Measurements from ENCODE around the gene PDZD4. TPM values are rescaled to one million over a fixed set of nuclear protein-coding genes. Genes with fewer than 3 reads are reported as not detected.

The PDZD4 gene
- total and polyA plus RNA-seq, 10 of the 15 experiments (the other 5 are each of a cell fraction or from before 2014, with no cell fraction given), result 0.01 to 0.15 (median 0.04) TPM; not detected in 6

- BruUV-seq (replicated peaks), result no TSS peak
- H3K27ac ChIP-seq (ENCODE audit: control insufficient read depth, insufficient read depth), result no peak overlapping the region
- no peak for ATAC-seq
- no peaks in the 10 kb centered on the region; the same call in 2 of the 3 replicates for H3K9me3 ChIP-seq (replicated peaks; ENCODE audit: control insufficient read depth, insufficient read depth, low read length)
- no peak overlapping the region for H3K4me2 ChIP-seq (ENCODE audit: control insufficient read depth, insufficient read depth)
- no peaks in the 10 kb centered on the region for H4K20me1 ChIP-seq (ENCODE audit: control insufficient read depth, insufficient read depth)
- no peaks in the 10 kb centered on the region; a peak in 1 of 4 replicates for H3K27me3 ChIP-seq (replicated peaks in 1 of 2; ENCODE audit: control insufficient read depth in 2 of 2, insufficient read depth in 2 of 2, low read length in 1 of 2)
- intact Hi-C loops (cut with micrococcal nuclease; ENCODE audit: unreplicated experiment) (no loop called here), in situ Hi-C loops (cut with MboI) (loop anchor here (25.0 kb wide), 1 partner anchor 620 kb away; the partner anchor contains the start of gene MAGEA1)
- TF ChIP-seq RELA (IDR thresholded peaks at IDR 0.05; ENCODE audit: borderline replicate concordance, partially characterized antibody), result no peak
- TF ChIP-seq TAF1 (IDR thresholded peaks at IDR 0.05; ENCODE audit: borderline replicate concordance, low read depth, low read length), result no peak
- no peak for TF ChIP-seq ZNF592 (IDR thresholded peaks at IDR 0.05)
- TF ChIP-seq ZNF24 (IDR thresholded peaks at IDR 0.05), result no peak
- TF ChIP-seq IRF5 (IDR thresholded peaks at IDR 0.05; ENCODE audit: borderline replicate concordance), result no peak
- TF ChIP-seq CEBPZ (IDR thresholded peaks at IDR 0.05; ENCODE audit: low read depth, low read length), result no peak
- TF ChIP-seq NR2C2 (IDR thresholded peaks at IDR 0.05; ENCODE audit: borderline replicate concordance, control insufficient read depth, insufficient read length, low read depth), result no peak
- no peak for TF ChIP-seq PAX5 (IDR thresholded peaks at IDR 0.05; ENCODE audit: borderline replicate concordance, low read depth, low read length)
- no peak for TF ChIP-seq SMAD1 (IDR thresholded peaks at IDR 0.05; ENCODE audit: low read depth, partially characterized antibody)
- TF ChIP-seq SP1 (IDR thresholded peaks at IDR 0.05; ENCODE audit: low read depth, low read length), result no peak
- TF ChIP-seq CBFB (IDR thresholded peaks at IDR 0.05; ENCODE audit: low read depth), result no peak
- no peak for TF ChIP-seq NBN (IDR thresholded peaks at IDR 0.05)
- no peak for TF ChIP-seq EGR1 (IDR thresholded peaks at IDR 0.05; ENCODE audit: borderline replicate concordance in 1 of 2, low read depth in 2 of 2, low read length in 2 of 2)
- DNase-seq (ENCODE audit: low read depth, low spot score), result no peak
- no peak overlapping the region for H2AFZ ChIP-seq (ENCODE audit: control insufficient read depth, low read depth, low read length)
- CTCF ChIA-PET, result interaction anchor here (1.2 kb wide), 1 partner anchor 140 kb away, joined by 3 read pairs; no protein-coding TSS in a partner anchor
- H3K79me2 ChIP-seq (ENCODE audit: control insufficient read depth, insufficient read depth, low read length), result no peaks in the 10 kb centered on the region
- SMC1A ChIA-PET (ENCODE audit: uncharacterized antibody, unreplicated experiment), result no interaction called here
- H3K9ac ChIP-seq (ENCODE audit: control insufficient read depth, insufficient read depth, low read length), result no peak overlapping the region
- no peak overlapping the region for H3K4me3 ChIP-seq
- POLR2A ChIA-PET, result no interaction called here
- RAD21 ChIA-PET (ENCODE audit: unreplicated experiment), result no interaction called here
- H3K4me1 ChIP-seq (ENCODE audit: control insufficient read depth, insufficient read depth, low read length), result no peaks in the 10 kb centered on the region
- WGBS (ENCODE audit: insufficient coverage, insufficient replicate concordance, low lambda C conversion rate, missing lambda C conversion rate), result 64% methylated on average over 28 of the region's 28 CpGs
- H3K36me3 ChIP-seq (ENCODE audit: control insufficient read depth in 2 of 2, insufficient read depth in 2 of 2, low read length in 1 of 2), result no peaks in the 10 kb centered on the region
- FAIRE-seq, result no peak
Measured at GRCh38 chrX:153806999-153807575, 23.3 kb downstream of the PDZD4 start.

Measured in GM12878 (cell line).